Measurements from ENCODE around the gene GDPD1. TPM values are rescaled to one million over a fixed set of nuclear protein-coding genes. Genes with fewer than 3 reads are reported as not detected.

Gene GDPD1
- total and polyA plus RNA-seq, 9 of the 15 experiments (the other 6 are each of a cell fraction or from before 2014, with no cell fraction given) = 5.7 to 15.2 (median 9.3) TPM

GRCh38 chr17:59290302-59290998 lies 70.1 kb downstream of the GDPD1 start (continued):
- peak; percentile 73 for TF ChIP-seq MEF2D (tag; conservative IDR thresholded peaks at IDR 0.05; ENCODE audit: low read depth)
- peak in 1 of 2 experiments; percentile 63; a peak in 1 of 3 replicates for TF ChIP-seq CBX3 (IDR thresholded peaks at IDR 0.05; ENCODE audit: borderline replicate concordance in 1 of 2, low read length in 2 of 2)
- TF ChIP-seq EP300 (IDR thresholded peaks at IDR 0.05; ENCODE audit: low read length) = peak; percentile 92
- TF ChIP-seq HIVEP1 (CRISPR knock-in tag; IDR thresholded peaks at IDR 0.05) = peak; percentile 49; the same call in 1 of the 2 replicates
- TF ChIP-seq HES1 (IDR thresholded peaks at IDR 0.05; ENCODE audit: low read depth) = peak; percentile 96
- TF ChIP-seq NFXL1 (CRISPR knock-in tag; IDR thresholded peaks at IDR 0.05) = 0 out of 2 replicates have a peak, but pooled peaks have one; percentile 43
- peak; percentile 89 for TF ChIP-seq ETV5 (CRISPR knock-in tag; IDR thresholded peaks at IDR 0.05; ENCODE audit: low read depth)
- TF ChIP-seq RERE (CRISPR knock-in tag; IDR thresholded peaks at IDR 0.05; ENCODE audit: borderline replicate concordance) = 0 out of 2 replicates have a peak, but pooled peaks have one; percentile 50
- peak; percentile 96 for TF ChIP-seq L3MBTL2 (IDR thresholded peaks at IDR 0.05)
- peak; percentile 91; the same call in 1 of the 2 replicates for TF ChIP-seq NFRKB (IDR thresholded peaks at IDR 0.05; ENCODE audit: low read depth)
- peak; percentile 93 for TF ChIP-seq ELF4 (CRISPR knock-in tag; IDR thresholded peaks at IDR 0.05)
- TF ChIP-seq MTF1 (CRISPR knock-in tag; IDR thresholded peaks at IDR 0.05; ENCODE audit: borderline replicate concordance) = peak; percentile 82; the same call in 1 of the 2 replicates
- TF ChIP-seq ATF3 (IDR thresholded peaks at IDR 0.05) = peak; percentile 77
- TF ChIP-seq ATF3 (CRISPR knock-in tag; conservative IDR thresholded peaks at IDR 0.05) = 0 out of 2 replicates have a peak, but pooled peaks have one; percentile 39
- peak; percentile 48; the same call in 1 of the 2 replicates for TF ChIP-seq MTA3 (IDR thresholded peaks at IDR 0.05; ENCODE audit: borderline replicate concordance)
- TF ChIP-seq CHD2 (IDR thresholded peaks at IDR 0.05; ENCODE audit: low read depth, low read length) = peak; percentile 38; the same call in 1 of the 2 replicates
- TF ChIP-seq ATF7 (IDR thresholded peaks at IDR 0.05) = peak; percentile 88
- peak; percentile 65; the same call in 1 of the 2 replicates for TF ChIP-seq ZNF586 (CRISPR knock-in tag; conservative IDR thresholded peaks at IDR 0.05)
- TF ChIP-seq KLF1 (tag; IDR thresholded peaks at IDR 0.05) = peak; percentile 93
- peak; percentile 95 for TF ChIP-seq HDAC3 (IDR thresholded peaks at IDR 0.05; ENCODE audit: borderline replicate concordance, partially characterized antibody)
- peak; percentile 52 for TF ChIP-seq POLR2A (conservative IDR thresholded peaks at IDR 0.05)
- peak; percentile 62; the same call in 1 of the 2 replicates for TF ChIP-seq NFE2L1 (tag; IDR thresholded peaks at IDR 0.05; ENCODE audit: borderline replicate concordance, low read depth)

Measured in K562 (cell line).